Measurements from ENCODE around the gene SLC39A6.
"Not testable (repeated sequence)": the region's sequence is repeated elsewhere in the genome, so short reads cannot be mapped to it uniquely, and the experiment has no call there.

SLC39A6 gene

DNA sequence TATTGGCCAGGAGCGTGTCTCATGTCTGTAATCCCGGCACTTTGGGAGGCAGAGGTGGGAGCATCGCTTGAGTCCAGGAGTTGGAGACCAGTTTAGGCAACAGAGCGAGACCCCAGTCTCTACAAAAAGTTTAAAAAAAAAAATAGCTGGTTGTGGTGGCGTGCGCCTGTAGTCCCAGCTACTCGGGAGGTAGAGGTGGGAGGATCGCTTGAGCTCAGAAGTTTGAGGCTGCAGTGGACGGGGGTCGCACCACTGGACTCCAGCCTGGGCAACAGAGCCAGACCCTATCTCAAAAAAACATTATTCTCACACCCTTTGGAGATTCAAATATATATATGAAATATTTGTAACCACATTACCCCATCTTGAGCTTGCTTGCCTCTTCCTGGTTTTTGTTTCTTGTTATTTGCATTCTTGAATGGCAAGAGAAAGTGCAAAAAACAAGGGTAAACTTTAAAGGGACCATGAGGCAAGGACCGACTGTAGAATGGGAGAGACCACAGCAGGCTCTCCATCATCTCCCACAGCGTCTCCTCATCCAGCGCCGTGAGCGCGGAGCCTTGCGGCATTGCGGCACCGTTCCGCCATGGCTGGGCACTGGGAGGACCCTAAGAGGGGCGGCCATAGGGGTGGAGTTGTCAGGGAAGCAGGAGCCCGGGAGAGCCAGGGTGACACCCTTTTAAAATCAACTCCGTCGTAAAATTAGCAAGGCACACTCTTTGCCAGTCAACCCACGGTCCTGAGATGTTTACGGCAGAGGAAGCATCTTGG lies 1.9 kb upstream of the SLC39A6 start:
- Mint-ChIP-seq H3K4me1 (peaks cover 63% of the 10 kb centered on the region), H3K27me3 (no peaks in the 10 kb centered on the region), H3K4me3 (peak overlapping the region; percentile 95), H3K36me3 (ENCODE audit: insufficient read depth) (peaks cover 32% of the 10 kb centered on the region), H3K27ac (ENCODE audit: low read depth) (no peak overlapping the region), H3K9me3 (no peaks in the 10 kb centered on the region)
- no peak for ATAC-seq (replicated peaks; ENCODE audit: extremely low read depth, poor library complexity, severe bottlenecking)
- no peak for DNase-seq (ENCODE audit: low spot score in 2 of 2)

DNA sequence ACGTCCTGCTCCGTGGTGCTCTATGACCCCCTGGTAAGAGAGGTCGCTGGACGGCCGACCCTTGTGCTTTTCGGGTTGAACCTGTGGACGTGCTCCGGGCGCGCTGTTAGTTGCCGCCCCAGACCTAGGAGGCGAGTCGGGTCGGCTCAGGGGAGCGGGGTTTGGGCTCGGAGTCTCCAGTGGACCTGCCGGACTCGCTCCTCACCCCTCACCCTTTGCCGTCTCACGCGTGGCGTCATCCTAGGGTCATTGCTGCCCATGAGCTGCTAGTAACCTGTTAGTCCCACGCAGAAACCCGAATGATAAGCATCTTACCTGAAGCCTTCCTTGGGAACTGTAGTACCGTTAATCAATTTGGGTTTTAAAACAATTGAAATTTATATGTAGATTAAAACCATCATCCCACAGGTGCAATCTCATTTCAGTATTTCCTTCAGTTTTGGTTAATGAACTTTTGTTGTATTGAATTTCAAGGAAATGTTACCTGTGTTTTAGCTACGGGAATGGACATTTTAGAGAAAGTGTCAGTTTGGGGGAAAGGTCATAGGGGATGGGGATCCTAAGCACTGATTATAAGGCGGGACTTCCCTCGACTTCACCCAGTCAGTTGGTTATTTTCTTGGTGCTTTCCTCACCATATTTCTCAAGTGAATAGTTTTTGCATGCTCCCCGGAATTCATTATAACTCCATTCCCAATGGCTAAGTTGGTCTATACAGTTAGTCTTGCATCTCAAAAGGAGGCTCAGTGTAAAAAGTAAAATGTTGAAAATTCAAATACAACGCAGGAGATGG lies 1.1 kb upstream of the SLC39A6 start:
- Mint-ChIP-seq H3K4me3 (peak overlapping the region; percentile 95), H3K36me3 (ENCODE audit: insufficient read depth) (peaks cover 23% of the 10 kb centered on the region), H3K27me3 (no peaks in the 10 kb centered on the region), H3K4me1 (peaks cover 59% of the 10 kb centered on the region), H3K9me3 (no peaks in the 10 kb centered on the region), H3K27ac (ENCODE audit: low read depth) (peak overlapping the region; percentile 96)
- no peak for DNase-seq (ENCODE audit: low spot score in 2 of 2)
- ATAC-seq (replicated peaks; ENCODE audit: extremely low read depth, poor library complexity, severe bottlenecking), result peak; percentile 3

- peak overlapping the region; percentile 96 for H3K27ac Mint-ChIP-seq (ENCODE audit: low read depth)
- DNase-seq (ENCODE audit: low spot score in 2 of 2), result no peak
- no peaks in the 10 kb centered on the region for H3K27me3 Mint-ChIP-seq
- H3K9me3 Mint-ChIP-seq, result no peaks in the 10 kb centered on the region
- H3K4me1 Mint-ChIP-seq, result peaks cover 56% of the 10 kb centered on the region
- ATAC-seq (replicated peaks; ENCODE audit: extremely low read depth, poor library complexity, severe bottlenecking), result no peak
- H3K36me3 Mint-ChIP-seq (ENCODE audit: insufficient read depth), result peaks cover 27% of the 10 kb centered on the region
- peak overlapping the region; percentile 95 for H3K4me3 Mint-ChIP-seq
These were observed 237 bp downstream of the SLC39A6 start for GRCh38 chr18:36128907-36129299.

- Mint-ChIP-seq H3K27ac (ENCODE audit: low read depth) (peak overlapping the region; percentile 96), H3K9me3 (no peaks in the 10 kb centered on the region), H3K27me3 (no peaks in the 10 kb centered on the region), H3K4me3 (peak overlapping the region; percentile 95), H3K4me1 (peaks cover 53% of the 10 kb centered on the region), H3K36me3 (ENCODE audit: insufficient read depth) (peaks cover 29% of the 10 kb centered on the region)
- ATAC-seq (replicated peaks; ENCODE audit: extremely low read depth, poor library complexity, severe bottlenecking) (no peak), DNase-seq (ENCODE audit: low spot score in 2 of 2) (no peak)
These were observed 640 bp downstream of the SLC39A6 start for GRCh38 chr18:36128530-36128870.

GRCh38 chr18:36127836-36128529 lies 1.2 kb downstream of the SLC39A6 start:
- peaks cover 52% of the 10 kb centered on the region for H3K4me1 Mint-ChIP-seq
- H3K27ac Mint-ChIP-seq (ENCODE audit: low read depth), result peak overlapping the region; percentile 96
- peak overlapping the region; percentile 95 for H3K4me3 Mint-ChIP-seq
- no peaks in the 10 kb centered on the region for H3K27me3 Mint-ChIP-seq
- DNase-seq (ENCODE audit: low spot score in 2 of 2) (no peak), ATAC-seq (replicated peaks; ENCODE audit: extremely low read depth, poor library complexity, severe bottlenecking) (no peak)
- H3K36me3 Mint-ChIP-seq (ENCODE audit: insufficient read depth), result peaks cover 34% of the 10 kb centered on the region
- no peaks in the 10 kb centered on the region for H3K9me3 Mint-ChIP-seq

- H3K36me3 Mint-ChIP-seq (ENCODE audit: insufficient read depth), result peaks cover 44% of the 10 kb centered on the region
- DNase-seq (ENCODE audit: low spot score in 2 of 2) (no peak), ATAC-seq (replicated peaks; ENCODE audit: extremely low read depth, poor library complexity, severe bottlenecking) (no peak)
- no peaks in the 10 kb centered on the region for H3K9me3 Mint-ChIP-seq
- H3K27me3 Mint-ChIP-seq, result no peaks in the 10 kb centered on the region
- H3K4me3 Mint-ChIP-seq, result peak overlapping the region; percentile 34
- peaks cover 41% of the 10 kb centered on the region for H3K4me1 Mint-ChIP-seq
- H3K27ac Mint-ChIP-seq (ENCODE audit: low read depth), result no peak overlapping the region
These were observed 2.5 kb downstream of the SLC39A6 start for GRCh38 chr18:36126668-36127067.

- no peaks in the 10 kb centered on the region for H3K9me3 Mint-ChIP-seq
- H3K4me3 Mint-ChIP-seq, result no peak overlapping the region
- peaks cover 39% of the 10 kb centered on the region for H3K36me3 Mint-ChIP-seq (ENCODE audit: insufficient read depth)
- DNase-seq (ENCODE audit: low spot score in 2 of 2) (no peak), ATAC-seq (replicated peaks; ENCODE audit: extremely low read depth, poor library complexity, severe bottlenecking) (no peak)
- H3K4me1 Mint-ChIP-seq, result peaks cover 34% of the 10 kb centered on the region
- no peaks in the 10 kb centered on the region for H3K27me3 Mint-ChIP-seq
- H3K27ac Mint-ChIP-seq (ENCODE audit: low read depth), result no peak overlapping the region
These were observed 4.3 kb downstream of the SLC39A6 start for GRCh38 chr18:36124841-36125240.

GRCh38 chr18:36120297-36120696 lies 8.8 kb downstream of the SLC39A6 start:
- ATAC-seq (replicated peaks; ENCODE audit: extremely low read depth, poor library complexity, severe bottlenecking), result no peak
- H3K27ac Mint-ChIP-seq (ENCODE audit: low read depth), result no peak overlapping the region
- peaks cover 5% of the 10 kb centered on the region for H3K4me1 Mint-ChIP-seq
- peaks cover 41% of the 10 kb centered on the region for H3K36me3 Mint-ChIP-seq (ENCODE audit: insufficient read depth)
- H3K9me3 Mint-ChIP-seq, result no peaks in the 10 kb centered on the region
- no peaks in the 10 kb centered on the region for H3K27me3 Mint-ChIP-seq
- no peak for DNase-seq (ENCODE audit: low spot score in 2 of 2)
- no peak overlapping the region for H3K4me3 Mint-ChIP-seq

DNA sequence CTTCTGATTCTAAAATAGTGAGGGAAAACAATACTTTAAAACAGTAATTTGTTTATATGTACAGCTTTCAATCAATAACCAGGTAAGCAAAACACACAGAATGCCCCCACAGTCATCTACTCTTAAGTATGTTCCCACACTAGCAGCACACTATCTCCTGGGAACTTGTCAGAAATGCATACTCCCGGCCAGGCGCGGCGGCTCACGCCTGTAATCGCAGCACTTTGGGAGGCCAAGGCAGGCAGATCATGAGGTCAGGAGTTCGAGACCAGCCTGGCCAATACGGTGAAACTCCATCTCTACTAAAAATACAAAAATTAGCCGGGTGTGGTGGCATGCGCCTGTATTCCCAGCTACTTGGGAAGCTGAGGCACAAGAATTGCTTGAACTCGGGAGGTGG lies 12.4 kb downstream of the SLC39A6 start:
- H3K9me3 Mint-ChIP-seq; H3K4me1 Mint-ChIP-seq; DNase-seq (ENCODE audit: low spot score in 2 of 2); H3K4me3 Mint-ChIP-seq; H3K27me3 Mint-ChIP-seq; H3K27ac Mint-ChIP-seq (ENCODE audit: low read depth); ATAC-seq (replicated peaks; ENCODE audit: extremely low read depth, poor library complexity, severe bottlenecking): not testable (repeated sequence)
- peaks cover 43% of the 10 kb centered on the region for H3K36me3 Mint-ChIP-seq (ENCODE audit: insufficient read depth)

DNA sequence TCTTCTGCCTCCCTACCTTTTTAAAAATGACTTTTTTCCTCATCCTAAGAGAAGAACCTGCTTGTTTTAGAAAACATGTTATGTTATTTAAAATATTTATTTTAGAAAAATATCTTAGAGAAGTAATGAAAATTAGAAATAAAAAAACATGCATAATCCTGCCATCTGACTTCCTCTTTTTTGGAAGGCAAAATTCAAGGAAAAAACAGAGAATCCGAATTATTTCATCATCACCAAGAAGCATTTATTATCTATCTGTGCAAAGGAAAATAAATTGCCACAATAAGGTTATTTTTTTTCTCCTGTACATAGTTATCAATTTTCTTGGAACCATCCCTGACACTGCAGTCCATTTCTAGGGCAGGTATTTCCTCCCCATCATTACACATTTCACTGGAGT lies 14.4 kb downstream of the SLC39A6 start:
- Mint-ChIP-seq H3K27me3 (no peaks in the 10 kb centered on the region), H3K4me3 (no peak overlapping the region), H3K27ac (ENCODE audit: low read depth) (no peak overlapping the region), H3K9me3 (no peaks in the 10 kb centered on the region), H3K36me3 (ENCODE audit: insufficient read depth) (peaks cover 55% of the 10 kb centered on the region), H3K4me1 (peaks cover 5% of the 10 kb centered on the region)
- no peak for DNase-seq (ENCODE audit: low spot score in 2 of 2)
- ATAC-seq (replicated peaks; ENCODE audit: extremely low read depth, poor library complexity, severe bottlenecking), result no peak

GRCh38 chr18:36114251-36114650 lies 14.9 kb downstream of the SLC39A6 start:
- Mint-ChIP-seq H3K4me3 (no peak overlapping the region), H3K4me1 (peaks cover 5% of the 10 kb centered on the region), H3K27me3 (no peaks in the 10 kb centered on the region), H3K27ac (ENCODE audit: low read depth) (no peak overlapping the region), H3K36me3 (ENCODE audit: insufficient read depth) (peaks cover 55% of the 10 kb centered on the region), H3K9me3 (no peaks in the 10 kb centered on the region)
- ATAC-seq (replicated peaks; ENCODE audit: extremely low read depth, poor library complexity, severe bottlenecking) (no peak), DNase-seq (ENCODE audit: low spot score in 2 of 2) (no peak)

DNA sequence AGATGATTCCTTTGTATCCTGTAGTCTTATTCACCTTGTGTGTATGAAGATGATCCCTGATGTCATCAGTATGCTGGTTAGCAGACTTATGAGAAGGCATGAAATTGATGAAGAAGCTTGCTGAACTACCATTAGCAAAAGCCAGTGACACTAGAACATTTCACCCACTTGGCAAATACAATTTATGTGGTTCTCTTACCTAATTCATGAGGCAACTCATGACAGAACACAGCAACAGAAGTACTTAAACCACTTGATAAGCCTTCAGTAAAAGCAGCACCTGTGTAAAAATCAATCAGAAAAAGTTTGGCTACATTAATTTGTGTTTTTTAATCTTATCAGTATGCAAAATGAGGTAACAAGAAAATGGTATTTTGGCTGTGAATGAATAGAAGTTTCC lies 16.8 kb downstream of the SLC39A6 start:
- Mint-ChIP-seq H3K4me1 (no peaks in the 10 kb centered on the region), H3K4me3 (no peak overlapping the region), H3K27me3 (no peaks in the 10 kb centered on the region), H3K27ac (ENCODE audit: low read depth) (no peak overlapping the region), H3K36me3 (ENCODE audit: insufficient read depth) (peaks cover 52% of the 10 kb centered on the region), H3K9me3 (no peaks in the 10 kb centered on the region)
- DNase-seq (ENCODE audit: low spot score in 2 of 2) (no peak), ATAC-seq (replicated peaks; ENCODE audit: extremely low read depth, poor library complexity, severe bottlenecking) (no peak)

All from central memory CD8-positive, alpha-beta T cell (primary cell).